ENCODE results near the gene ZNF311. TPM values are rescaled to one million over a fixed set of nuclear protein-coding genes. Genes with fewer than 3 reads are reported as not detected.
A peak's percentile ranks its signal among the peaks of the same experiment; 100 is the strongest.

ZNF311 gene
- total RNA-seq, 1 experiment from 2014 or later: 0.57 TPM

GRCh38 chr6:28980852-28981430, 24.2 kb downstream of the ZNF311 start:
- Histone ChIP-seq H2BK20ac (ENCODE audit: low read depth, low read length, poor library complexity, severe bottlenecking) (no peak overlapping the region), H3K9ac (ENCODE audit: extremely low read depth, insufficient read length, low read length) (peak overlapping the region; percentile 40), H2BK120ac (ENCODE audit: low read depth, low read length, poor library complexity, severe bottlenecking) (no peak overlapping the region), H4K20me1 (ENCODE audit: control insufficient read depth, insufficient read depth, insufficient read length) (no peaks in the 10 kb centered on the region), H3K79me1 (ENCODE audit: insufficient read depth, low read depth, low read length, poor library complexity, severe bottlenecking) (no peaks in the 10 kb centered on the region), H3K14ac (ENCODE audit: insufficient read depth, low read length) (no peak overlapping the region; the same call in 1 of the 2 replicates), H2AFZ (ENCODE audit: low read length) (peak overlapping the region; percentile 80), H3K56ac (ENCODE audit: insufficient read length, low read depth, low read length) (no peak overlapping the region), H3K23me2 (ENCODE audit: insufficient read length, low read depth, low read length, poor library complexity, severe bottlenecking) (peaks cover 8% of the 10 kb centered on the region), H4K91ac (ENCODE audit: insufficient read length, low read depth, low read length) (no peak overlapping the region), H3K27me3 (ENCODE audit: insufficient read depth, low read length) (no peaks in the 10 kb centered on the region; the same call in 1 of the 2 replicates), H3K4me2 (ENCODE audit: insufficient read depth, insufficient read length, low read length) (peak overlapping the region; percentile 93), H3K27ac (ENCODE audit: insufficient read length, low read depth, low read length) (no peak overlapping the region), H3K23ac (ENCODE audit: insufficient read length, low read depth, low read length) (no peak overlapping the region), H4K8ac (replicated peaks; ENCODE audit: insufficient read length, low read depth, low read length) (no peak overlapping the region), H2BK5ac (ENCODE audit: insufficient read length, low read length) (no peak overlapping the region), H3K4ac (ENCODE audit: low read depth, low read length) (no peak overlapping the region), H3K18ac (ENCODE audit: insufficient read length, low read depth, low read length) (no peak overlapping the region), H3T11ph (ENCODE audit: low read length) (no peak overlapping the region), H3K9me3 (ENCODE audit: control insufficient read depth, low read depth, low read length) (no peaks in the 10 kb centered on the region), H2BK15ac (ENCODE audit: low read depth, low read length) (no peak overlapping the region), H3K4me1 (ENCODE audit: insufficient read depth, low read length) (peaks cover 9% of the 10 kb centered on the region; the same call in 1 of the 2 replicates), H3K79me2 (ENCODE audit: insufficient read depth, low read length) (no peaks in the 10 kb centered on the region), H4K5ac (ENCODE audit: insufficient read length, low read depth, low read length) (no peak overlapping the region), H2AK5ac (ENCODE audit: insufficient read length, low read length) (no peak overlapping the region), H2BK12ac (ENCODE audit: insufficient read length, low read depth, low read length) (no peak overlapping the region)
- peak; percentile 59 for TF ChIP-seq CTCF (conservative IDR thresholded peaks at IDR 0.05)
- H3K27ac Mint-ChIP-seq: peak overlapping the region in 2 of 3 experiments; percentile 81 to 84; a peak in 5 of 7 replicates
- peaks cover 4% of the 10 kb centered on the region in 2 experiments; a peak in 4 of 5 replicates for H3K9me3 Mint-ChIP-seq
- peaks cover 0 to 1% (median 0%) of the 10 kb centered on the region in 3 experiments; a peak in 2 of 7 replicates for H3K36me3 Mint-ChIP-seq (ENCODE audit: insufficient read depth in 1 of 3, low read depth in 3 of 3)
- WGBS (ENCODE audit: extremely low coverage, insufficient read length, low lambda C conversion rate): no CpG with 5 or more reads among the region's 16 CpGs
- H3K27me3 Mint-ChIP-seq (ENCODE audit: low read depth): peaks cover 40% of the 10 kb centered on the region
- peaks cover 34 to 35% of the 10 kb centered on the region in 2 experiments for H3K4me1 Mint-ChIP-seq
- peak overlapping the region; percentile 87 to 93 for H3K4me3 Mint-ChIP-seq
- peak; percentile 84 for DNase-seq

Data from H9 (cell line).